GM06990 (cell line): Measurements from ENCODE around the gene LIMS2.

ENCODE experiments used
- DNase-seq: peaks from one replicate; pipeline ENCODE4 v3.0.0-alpha.2; 2011; ENCODE audit not compliant: insufficient read length; ENCODE audit errors: extremely low read depth
- H3K27me3 ChIP-seq: replicated peaks from 2 replicates; pipeline ENCODE4 v1.6.0; 2011; ENCODE audit warnings: low read length; ENCODE audit not compliant: control insufficient read depth, insufficient read depth
- H3K36me3 ChIP-seq: 2 replicates; pipeline ENCODE4 v1.5.1; 2011; ENCODE audit warnings: low read length; ENCODE audit not compliant: control insufficient read depth, insufficient read depth
- H3K4me3 ChIP-seq: replicated peaks from 2 replicates; pipeline ENCODE4 v1.5.1; 2011; ENCODE audit warnings: low read depth, mild to moderate bottlenecking, control low read depth, low read length
- CTCF ChIP-seq: IDR thresholded peaks from 2 replicates; pipeline ENCODE4 v1.5.1; 2011; ENCODE audit warnings: low read length, control low read depth, mild to moderate bottlenecking, inconsistent platforms; ENCODE audit not compliant: insufficient read depth, poor library complexity, severe bottlenecking

Gene LIMS2

GRCh38 chr2:127670055-127670956 lies 5.0 kb downstream of the LIMS2 start:
- no peak overlapping the region for H3K4me3 ChIP-seq
- no peak for TF ChIP-seq CTCF
- H3K27me3 ChIP-seq = no peaks in the 10 kb centered on the region; the same call in 1 of the 2 replicates
- H3K36me3 ChIP-seq = no peaks in the 10 kb centered on the region
- no peak for DNase-seq

- no peak for DNase-seq
- no peaks in the 10 kb centered on the region for H3K36me3 ChIP-seq
- TF ChIP-seq CTCF = no peak
- H3K27me3 ChIP-seq = no peaks in the 10 kb centered on the region; the same call in 1 of the 2 replicates
- H3K4me3 ChIP-seq = no peak overlapping the region
Measured at GRCh38 chr2:127669056-127669455, 6.3 kb downstream of the LIMS2 start.

- no peak overlapping the region for H3K4me3 ChIP-seq
- TF ChIP-seq CTCF = no peak
- DNase-seq = no peak
- H3K27me3 ChIP-seq = peaks cover 2% of the 10 kb centered on the region; the same call in 1 of the 2 replicates
- H3K36me3 ChIP-seq = no peaks in the 10 kb centered on the region
Measured at GRCh38 chr2:127665267-127665893, 9.9 kb downstream of the LIMS2 start.

- Histone ChIP-seq H3K4me3 (no peak overlapping the region), H3K36me3 (no peaks in the 10 kb centered on the region), H3K27me3 (peaks cover 2% of the 10 kb centered on the region; the same call in 1 of the 2 replicates)
- DNase-seq = no peak
- no peak for TF ChIP-seq CTCF
Measured at GRCh38 chr2:127664895-127665225, 10.5 kb downstream of the LIMS2 start.

- H3K4me3 ChIP-seq = no peak overlapping the region
- TF ChIP-seq CTCF = no peak
- H3K27me3 ChIP-seq = peaks cover 2% of the 10 kb centered on the region; the same call in 1 of the 2 replicates
- DNase-seq = no peak
- no peaks in the 10 kb centered on the region for H3K36me3 ChIP-seq
Measured at GRCh38 chr2:127664065-127664894, 11.1 kb downstream of the LIMS2 start.
